H1 (cell line): Measurements from ENCODE around the gene ITGA6. TPM values are rescaled to one million over a fixed set of nuclear protein-coding genes. Genes with fewer than 3 reads are reported as not detected.

Source experiments
- CTCF ChIA-PET: fragments of 300-600 bp; sonication (Branson Sonifier 250); formaldehyde crosslinking; loops from one replicate; lab custom pipeline; 2021; ENCODE audit not compliant: partially characterized antibody; lab: Charles Lee
- POLR2A ChIA-PET: fragments of 300-600 bp; sonication (Branson Sonifier 250); formaldehyde crosslinking; loops from one replicate; lab custom pipeline; 2021; ENCODE audit warnings: inconsistent platforms; ENCODE audit not compliant: partially characterized antibody; lab: Charles Lee
- DNase-seq, 2 experiments: peaks; one replicate each; pipeline versions ENCODE4 v3.0.0 to v3.0.0-alpha.2; 2010 to 2022; ENCODE audit warnings: low spot score in 2 of 2, low read depth in 1 of 2, mixed read lengths in 1 of 2
- FAIRE-seq: peaks from 2 replicates; lab custom pipeline; 2011; peaks lifted over from hg19 to GRCh38; lab: Jason Lieb, UNC
- H2AFZ ChIP-seq: 2 replicates; pipeline ENCODE4 v1.8.1; 2012; ENCODE audit warnings: low read length, inconsistent platforms
- H2AK5ac ChIP-seq: 2 replicates; pipeline ENCODE4 v1.6.1; 2013; ENCODE audit warnings: low read depth, low read length
- H2BK120ac ChIP-seq: replicated peaks from 2 replicates; pipeline ENCODE3; 2013; ENCODE audit warnings: low read depth, low read length, inconsistent platforms
- H2BK12ac ChIP-seq: 2 replicates; pipeline ENCODE4 v1.6.1; 2013; ENCODE audit warnings: low read depth, low read length
- H2BK15ac ChIP-seq: 2 replicates; pipeline ENCODE4 v1.6.1; 2013; ENCODE audit warnings: low read length
- H2BK20ac ChIP-seq: 2 replicates; pipeline ENCODE4 v1.6.1; 2013; ENCODE audit warnings: low read length
- H2BK5ac ChIP-seq: 2 replicates; pipeline ENCODE4 v1.6.1; 2013; ENCODE audit warnings: low read depth, low read length
- H3K14ac ChIP-seq: 2 replicates; pipeline ENCODE4 v1.6.1; 2013; ENCODE audit warnings: inconsistent platforms; ENCODE audit not compliant: insufficient read length
- H3K18ac ChIP-seq: 2 replicates; pipeline ENCODE4 v1.6.1; 2013; ENCODE audit warnings: low read length; ENCODE audit errors: extremely low read depth
- H3K23ac ChIP-seq: 2 replicates; pipeline ENCODE4 v1.6.1; 2013; ENCODE audit warnings: inconsistent platforms; ENCODE audit not compliant: insufficient read length
- H3K23me2 ChIP-seq: 2 replicates; pipeline ENCODE4 v1.6.1; 2013; ENCODE audit warnings: low read depth, low read length
- H3K27ac ChIP-seq: 2 replicates; pipeline ENCODE4 v1.6.1; 2011; ENCODE audit warnings: low read depth, low read length, inconsistent platforms
- H3K27me3 ChIP-seq, 4 experiments: replicated peaks in 1 of 4; 1 replicate in 1 of 4; 2 replicates in 3 of 4; pipeline versions ENCODE4 v1.6.1 to v1.8.1; 2011 to 2013; ENCODE audit warnings: low read length in 3 of 4, mild to moderate bottlenecking in 3 of 4, inconsistent platforms in 2 of 4, mixed read lengths in 2 of 4, moderate library complexity in 1 of 4; ENCODE audit not compliant: control insufficient read depth in 3 of 4, insufficient read depth in 3 of 4; ENCODE audit errors: extremely low read depth in 1 of 4
- H3K36me3 ChIP-seq, 4 experiments: 2 replicates each; pipeline versions ENCODE4 v1.6.1 to v1.8.1; 2011 to 2013; ENCODE audit warnings: mild to moderate bottlenecking in 4 of 4, low read length in 3 of 4, moderate library complexity in 2 of 4, control low read depth in 1 of 4, inconsistent platforms in 1 of 4; ENCODE audit not compliant: insufficient read depth in 4 of 4, control insufficient read depth in 2 of 4
- H3K4ac ChIP-seq: replicated peaks from 2 replicates; pipeline ENCODE3; 2013; ENCODE audit warnings: low read length, low read depth, mixed read lengths, inconsistent platforms; ENCODE audit not compliant: insufficient read length
- H3K4me1 ChIP-seq, 4 experiments: replicated peaks in 1 of 4; 1 replicate in 1 of 4; 2 replicates in 3 of 4; pipeline versions ENCODE4 v1.6.1 to v1.8.1; 2011 to 2013; ENCODE audit warnings: low read length in 3 of 4, inconsistent platforms in 2 of 4, mixed read lengths in 1 of 4; ENCODE audit not compliant: insufficient read depth in 4 of 4, control insufficient read depth in 3 of 4
- H3K4me2 ChIP-seq, 2 experiments: 2 replicates each; pipeline versions ENCODE4 v1.6.1 to v1.8.1; 2011 to 2013; ENCODE audit warnings: low read depth in 2 of 2, low read length in 2 of 2, control low read depth in 1 of 2, inconsistent platforms in 1 of 2, mild to moderate bottlenecking in 1 of 2; ENCODE audit not compliant: insufficient read depth in 1 of 2
- H3K4me3 ChIP-seq, 4 experiments: fragments of 200-600, 300-600 bp in 1 of 4; sonication (generic), shearing (Covaris generic), sonication (Bioruptor Twin) in 1 of 4; 2 replicates each; pipeline versions ENCODE4 v1.5.1 to v1.8.1; 2011 to 2016; ENCODE audit warnings: low read length in 4 of 4, low read depth in 3 of 4, control low read depth in 2 of 4, inconsistent platforms in 2 of 4, mild to moderate bottlenecking in 2 of 4, mixed read lengths in 1 of 4, moderate library complexity in 1 of 4; ENCODE audit not compliant: insufficient read depth in 2 of 4; ENCODE audit errors: extremely low read depth in 1 of 4
- H3K56ac ChIP-seq: replicated peaks from 2 replicates; pipeline ENCODE3; 2013; ENCODE audit warnings: low read depth, mild to moderate bottlenecking, mixed read lengths, low read length, inconsistent platforms; ENCODE audit not compliant: insufficient read length
- H3K79me1 ChIP-seq: 2 replicates; pipeline ENCODE4 v1.6.1; 2013; ENCODE audit warnings: low read depth, low read length, control low read depth
- H3K79me2 ChIP-seq, 2 experiments: 2 replicates each; pipeline versions ENCODE4 v1.6.1 to v1.8.1; 2012 to 2013; ENCODE audit warnings: low read length in 2 of 2, mild to moderate bottlenecking in 2 of 2, inconsistent platforms in 1 of 2; ENCODE audit not compliant: insufficient read depth in 2 of 2, control insufficient read depth in 1 of 2
- H3K9ac ChIP-seq, 4 experiments: replicated peaks in 1 of 4; 1 replicate in 1 of 4; 2 replicates in 3 of 4; pipeline versions ENCODE4 v1.6.1 to v1.8.1; 2011 to 2013; ENCODE audit warnings: low read depth in 3 of 4, low read length in 3 of 4, control low read depth in 2 of 4, mild to moderate bottlenecking in 2 of 4, moderate library complexity in 2 of 4, inconsistent platforms in 1 of 4; ENCODE audit errors: extremely low read depth in 1 of 4
- H3K9me3 ChIP-seq, 2 experiments: 2 replicates each; pipeline versions ENCODE4 v1.6.1 to v1.8.1; 2012 to 2013; ENCODE audit warnings: mild to moderate bottlenecking in 2 of 2, moderate library complexity in 2 of 2, control low read depth in 1 of 2, inconsistent platforms in 1 of 2, low read depth in 1 of 2, low read length in 1 of 2, mixed read lengths in 1 of 2; ENCODE audit not compliant: insufficient read depth in 2 of 2
- H4K20me1 ChIP-seq, 2 experiments: replicated peaks in 1 of 2; 2 replicates each; pipeline versions ENCODE3 to v1.8.1; 2011 to 2013; ENCODE audit warnings: inconsistent platforms in 2 of 2, low read length in 2 of 2, mild to moderate bottlenecking in 1 of 2; ENCODE audit not compliant: insufficient read depth in 2 of 2, control insufficient read depth in 1 of 2
- H4K5ac ChIP-seq: 2 replicates; pipeline ENCODE4 v1.6.1; 2013; ENCODE audit warnings: low read length, low read depth, mixed read lengths, inconsistent platforms; ENCODE audit not compliant: insufficient read length
- H4K8ac ChIP-seq: 2 replicates; pipeline ENCODE4 v1.8.0; 2013; ENCODE audit warnings: mild to moderate bottlenecking, moderate library complexity, low read length, inconsistent platforms; ENCODE audit not compliant: insufficient read depth; ENCODE audit errors: extremely low read depth
- H4K91ac ChIP-seq: replicated peaks from 2 replicates; pipeline ENCODE3; 2013; ENCODE audit warnings: low read length, mixed read lengths, inconsistent platforms; ENCODE audit not compliant: insufficient read length
- ASH2L ChIP-seq: fragments of 200-600, 300-600 bp; sonication (generic); IDR thresholded peaks from one replicate; pipeline ENCODE4 v1.7.1; 2017; ENCODE audit warnings: low read length
- BACH1 ChIP-seq: IDR thresholded peaks from 2 replicates; pipeline ENCODE4 v1.6.1; 2012; ENCODE audit warnings: low read length, improper control_type of control experiment
- CBX8 ChIP-seq: fragments of 300-800, 300-1000 bp; sonication (generic); IDR thresholded peaks from 2 replicates; pipeline ENCODE4 v1.7.1; 2016; ENCODE audit warnings: low read depth, low read length, borderline replicate concordance
- CREB1 ChIP-seq: IDR thresholded peaks from 2 replicates; pipeline ENCODE4 v1.6.1; 2012; ENCODE audit warnings: inconsistent platforms
- JUN ChIP-seq: IDR thresholded peaks from 2 replicates; pipeline ENCODE4 v1.6.1; 2011; ENCODE audit warnings: low read depth, mild to moderate bottlenecking, improper control_type of control experiment, low read length
- RBBP5 ChIP-seq: IDR thresholded peaks from 2 replicates; pipeline ENCODE4 v1.7.1; 2012; ENCODE audit warnings: low read depth, mild to moderate bottlenecking, inconsistent platforms, low read length, moderate library complexity, borderline replicate concordance
- SAP30 ChIP-seq: fragments of 300-600 bp; sonication (generic); IDR thresholded peaks from 2 replicates; pipeline ENCODE4 v1.7.1; 2012; ENCODE audit warnings: low read length, moderate library complexity, mild to moderate bottlenecking, inconsistent platforms; ENCODE audit not compliant: insufficient read depth, insufficient replicate concordance
- SP1 ChIP-seq: IDR thresholded peaks from 2 replicates; pipeline ENCODE4 v1.6.1; 2011; ENCODE audit warnings: low read depth, low read length
- SP4 ChIP-seq: IDR thresholded peaks from 2 replicates; pipeline ENCODE4 v1.6.1; 2012; ENCODE audit warnings: low read length, inconsistent platforms
- USF2 ChIP-seq: IDR thresholded peaks from 2 replicates; pipeline ENCODE4 v1.6.1; 2011; ENCODE audit warnings: low read length, improper control_type of control experiment
- whole genome bisulfite sequencing, 2 experiments: shearing (Covaris generic) in 1 of 2; methylation state at CpG; one replicate each; pipeline versions ENCODE4 v1.1.6 to v1.1.7; 2013 to 2015; ENCODE audit warnings: low lambda C conversion rate in 2 of 2, mixed read lengths in 2 of 2, inconsistent platforms in 1 of 2, low coverage in 1 of 2, missing lambda C conversion rate in 1 of 2; ENCODE audit not compliant: insufficient replicate concordance in 2 of 2, insufficient coverage in 1 of 2, insufficient read length in 1 of 2; ENCODE audit errors: extremely low coverage in 1 of 2, missing lambda C conversion rate in 1 of 2; 5-methylcytosine and 5-hydroxymethylcytosine counted together
- polyA plus RNA-seq, 7 experiments: library from polyadenylated mRNA; depleted of rRNA in 3 of 7; stranded (reverse) in 5 of 7; unstranded in 2 of 7; fragments of >200 nt in 5 of 7; fragments of 200-250 nt in 2 of 7; gene quantifications; 1 replicate in 5 of 7; 2 replicates in 1 of 7; 4 replicates in 1 of 7; pipeline versions ENCODE4 v1.2.1 to v1.2.3, GENCODE V29; 2011 to 2013; ENCODE audit warnings: missing spikeins in 2 of 7, mixed read lengths in 2 of 7
- total RNA-seq: library from RNA; stranded (reverse); fragmentation: NEBNext Ultra II Directional; extraction: Animal tissue kit (Norgen Biotek cat#: 25700); gene quantifications from 2 replicates; pipeline ENCODE4 v1.2.1, GENCODE V29; 2021

The ITGA6 gene
- total and polyA plus RNA-seq, 2 of the 8 experiments (the other 6 are each of a cell fraction or from before 2014, with no cell fraction given), result 26.9 to 118 TPM

- peaks cover 0 to 3% (median 1%) of the 10 kb centered on the region in 4 experiments; a peak in 3 of 7 replicates for H3K27me3 ChIP-seq
- H3K9ac ChIP-seq, result peak overlapping the region; percentile 68 to 86 (median 76)
- H3K27ac ChIP-seq, result peak overlapping the region; percentile 70
- peak overlapping the region; percentile 62; the same call in 1 of the 2 replicates for H2BK5ac ChIP-seq
- H3K79me1 ChIP-seq, result peaks cover 10% of the 10 kb centered on the region
- no peak overlapping the region for H2BK15ac ChIP-seq
- H2BK12ac ChIP-seq, result no peak overlapping the region
- no peak overlapping the region for H2BK20ac ChIP-seq
- peak overlapping the region; percentile 89 for H3K18ac ChIP-seq
- no peaks in the 10 kb centered on the region; a peak in 1 of 8 replicates for H3K36me3 ChIP-seq
- no peak overlapping the region for H3K56ac ChIP-seq
- H3K4me2 ChIP-seq, result peak overlapping the region; percentile 93 to 95
- no peak overlapping the region for H3K4ac ChIP-seq
- H4K5ac ChIP-seq, result peak overlapping the region; percentile 4
- peak overlapping the region; percentile 85 for H4K8ac ChIP-seq
- no peak for FAIRE-seq
- H3K23me2 ChIP-seq, result peaks cover 11% of the 10 kb centered on the region
- peak overlapping the region; percentile 11 for H4K91ac ChIP-seq
- H2BK120ac ChIP-seq, result no peak overlapping the region
- peaks cover 5 to 25% (median 15%) of the 10 kb centered on the region in 4 experiments; a peak in 5 of 7 replicates for H3K4me1 ChIP-seq
- H2AK5ac ChIP-seq, result no peak overlapping the region
- POLR2A ChIA-PET, result interaction anchor here (1.0 to 2.9 kb wide), 15 partner anchors 8 to 256 kb away, joined by 3 to 24 read pairs (median 4); no protein-coding TSS in a partner anchor
- no peak overlapping the region for H2AFZ ChIP-seq
- H3K9me3 ChIP-seq, result no peaks in the 10 kb centered on the region
- 1% methylated on average over 38 of the region's 63 CpGs; no CpG with 5 or more reads in 1 of the 2 experiments for WGBS, 2 experiments
- H3K23ac ChIP-seq, result no peak overlapping the region
- peaks cover 20 to 57% of the 10 kb centered on the region in 2 experiments for H3K79me2 ChIP-seq
- DNase-seq, result peak in 1 of 2 experiments; percentile 66
- H3K4me3 ChIP-seq, result peak overlapping the region; percentile 78 to 88 (median 84)
- CTCF ChIA-PET, result interaction anchor here (0.6 to 36.1 kb wide), 6 partner anchors 8 to 343 kb away, joined by 3 to 634 read pairs (median 3); no protein-coding TSS in a partner anchor
- no peak overlapping the region for H3K14ac ChIP-seq
- peaks cover 5 to 16% of the 10 kb centered on the region in 2 experiments for H4K20me1 ChIP-seq
- peak; percentile 63 for TF ChIP-seq SAP30
- no peak for TF ChIP-seq SP1
- no peak for TF ChIP-seq JUN
- TF ChIP-seq CREB1, result no peak
- no peak for TF ChIP-seq USF2
- no peak for TF ChIP-seq BACH1
- no peak for TF ChIP-seq SP4
- TF ChIP-seq ASH2L, result peak; percentile 34
- TF ChIP-seq RBBP5, result 0 out of 2 replicates have a peak, but pooled peaks have one; percentile 57
- no peak for TF ChIP-seq CBX8
Measured at GRCh38 chr2:172427990-172428831, 825 bp downstream of the ITGA6 start.
